GM06990 (cell line): ENCODE measurements around the gene SYTL1.

Source experiments
- DNase-seq: peaks from one replicate; pipeline ENCODE4 v3.0.0-alpha.2; 2011; ENCODE audit not compliant: insufficient read length; ENCODE audit errors: extremely low read depth
- H3K27me3 ChIP-seq: replicated peaks from 2 replicates; pipeline ENCODE4 v1.6.0; 2011; ENCODE audit warnings: low read length; ENCODE audit not compliant: control insufficient read depth, insufficient read depth
- H3K36me3 ChIP-seq: 2 replicates; pipeline ENCODE4 v1.5.1; 2011; ENCODE audit warnings: low read length; ENCODE audit not compliant: control insufficient read depth, insufficient read depth
- H3K4me3 ChIP-seq: replicated peaks from 2 replicates; pipeline ENCODE4 v1.5.1; 2011; ENCODE audit warnings: low read depth, mild to moderate bottlenecking, control low read depth, low read length
- TF ChIP-seq, protein P1 (sequence below): IDR thresholded peaks from 2 replicates; pipeline ENCODE4 v1.5.1; 2011; ENCODE audit warnings: low read length, control low read depth, mild to moderate bottlenecking, inconsistent platforms; ENCODE audit not compliant: insufficient read depth, poor library complexity, severe bottlenecking

Gene SYTL1

DNA sequence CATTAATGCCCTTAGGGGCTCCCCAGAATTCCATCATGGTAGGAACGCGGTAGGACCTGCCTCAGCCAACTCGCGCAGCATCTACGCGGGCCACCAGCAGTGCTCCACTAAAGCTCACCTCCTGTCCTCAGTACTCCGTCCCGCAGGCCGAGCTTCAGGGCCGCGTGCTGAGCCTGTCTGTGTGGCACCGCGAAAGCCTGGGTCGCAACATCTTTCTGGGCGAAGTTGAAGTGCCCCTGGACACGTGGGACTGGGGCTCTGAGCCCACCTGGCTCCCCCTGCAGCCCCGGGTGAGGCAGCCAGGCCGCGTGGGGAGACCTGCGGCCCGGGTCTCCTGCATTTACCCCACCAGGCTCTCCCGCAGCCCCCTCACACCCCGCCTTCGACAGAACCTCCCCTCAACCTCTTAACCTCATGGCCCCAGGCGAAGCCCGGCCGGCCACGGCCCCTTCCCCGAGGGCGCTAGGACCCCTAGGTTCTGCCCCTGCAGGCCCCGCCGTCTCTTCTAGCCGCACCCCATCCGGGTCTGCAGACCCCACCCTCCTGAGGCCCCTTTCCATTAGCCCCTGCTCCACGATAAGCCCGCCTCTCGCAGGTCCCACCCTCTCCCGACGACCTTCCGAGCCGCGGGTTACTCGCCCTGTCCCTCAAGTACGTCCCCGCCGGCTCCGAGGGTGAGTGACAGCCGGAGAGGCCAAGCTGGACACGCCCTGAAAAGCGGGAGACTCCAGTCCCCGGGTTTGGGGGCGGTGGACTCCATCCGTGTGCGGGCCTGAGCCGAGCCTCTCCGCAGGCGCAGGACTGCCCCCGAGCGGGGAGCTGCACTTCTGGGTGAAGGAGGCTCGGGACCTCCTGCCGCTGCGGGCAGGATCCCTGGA is 9.1 kb downstream of the SYTL1 start:
- no peaks in the 10 kb centered on the region for H3K27me3 ChIP-seq
- DNase-seq, result no peak
- H3K36me3 ChIP-seq, result peaks cover 6% of the 10 kb centered on the region
- H3K4me3 ChIP-seq, result no peak overlapping the region
- TF ChIP-seq, protein P1, sequence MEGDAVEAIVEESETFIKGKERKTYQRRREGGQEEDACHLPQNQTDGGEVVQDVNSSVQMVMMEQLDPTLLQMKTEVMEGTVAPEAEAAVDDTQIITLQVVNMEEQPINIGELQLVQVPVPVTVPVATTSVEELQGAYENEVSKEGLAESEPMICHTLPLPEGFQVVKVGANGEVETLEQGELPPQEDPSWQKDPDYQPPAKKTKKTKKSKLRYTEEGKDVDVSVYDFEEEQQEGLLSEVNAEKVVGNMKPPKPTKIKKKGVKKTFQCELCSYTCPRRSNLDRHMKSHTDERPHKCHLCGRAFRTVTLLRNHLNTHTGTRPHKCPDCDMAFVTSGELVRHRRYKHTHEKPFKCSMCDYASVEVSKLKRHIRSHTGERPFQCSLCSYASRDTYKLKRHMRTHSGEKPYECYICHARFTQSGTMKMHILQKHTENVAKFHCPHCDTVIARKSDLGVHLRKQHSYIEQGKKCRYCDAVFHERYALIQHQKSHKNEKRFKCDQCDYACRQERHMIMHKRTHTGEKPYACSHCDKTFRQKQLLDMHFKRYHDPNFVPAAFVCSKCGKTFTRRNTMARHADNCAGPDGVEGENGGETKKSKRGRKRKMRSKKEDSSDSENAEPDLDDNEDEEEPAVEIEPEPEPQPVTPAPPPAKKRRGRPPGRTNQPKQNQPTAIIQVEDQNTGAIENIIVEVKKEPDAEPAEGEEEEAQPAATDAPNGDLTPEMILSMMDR, result no peak

DNA sequence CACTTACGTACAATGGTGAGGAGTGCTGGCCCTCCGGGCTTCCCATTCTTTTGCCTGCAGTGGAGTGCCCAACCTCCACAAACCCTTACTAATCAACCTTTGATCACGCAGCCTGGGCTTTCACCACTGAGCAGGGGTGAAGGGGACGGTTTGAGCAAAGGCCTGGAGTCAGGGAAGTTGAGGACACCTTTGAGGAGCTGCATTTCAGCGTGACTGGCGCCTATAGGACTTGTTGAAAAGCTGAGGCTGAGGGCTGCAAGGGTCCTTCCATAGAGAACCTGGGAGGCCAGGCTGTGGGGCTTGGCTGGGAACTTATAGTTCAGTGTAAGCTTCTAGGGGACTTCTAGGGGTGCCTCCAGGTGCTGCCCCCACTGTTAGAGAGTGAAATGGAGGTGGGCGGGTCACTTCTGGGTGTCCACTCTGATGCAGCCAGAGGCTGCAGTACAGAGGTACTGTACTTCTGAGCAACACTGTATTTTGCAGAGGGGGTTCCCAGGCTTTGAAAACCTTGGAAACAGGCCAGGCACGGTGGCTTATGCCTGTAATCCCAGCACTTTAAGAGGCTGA is 9.8 kb downstream of the SYTL1 start:
- DNase-seq, result no peak
- Histone ChIP-seq H3K36me3 (peaks cover 6% of the 10 kb centered on the region), H3K4me3 (no peak overlapping the region), H3K27me3 (no peaks in the 10 kb centered on the region)
- TF ChIP-seq, protein P1, result no peak

DNA sequence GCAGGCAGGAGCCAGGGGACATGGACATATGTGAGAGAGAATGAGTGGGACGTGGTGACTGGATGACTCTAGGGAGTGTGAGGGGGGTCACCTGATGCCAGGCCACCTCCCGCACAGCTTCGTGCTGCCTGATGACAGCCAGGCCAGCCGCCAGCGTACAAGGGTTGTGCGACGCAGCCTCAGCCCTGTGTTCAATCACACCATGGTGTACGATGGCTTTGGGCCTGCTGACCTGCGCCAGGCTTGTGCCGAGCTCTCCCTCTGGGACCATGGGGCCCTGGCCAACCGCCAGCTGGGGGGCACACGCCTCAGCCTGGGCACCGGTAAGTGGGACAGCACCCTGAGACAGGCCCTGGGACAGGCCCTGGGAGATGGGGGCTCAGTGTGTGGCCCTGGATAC is 11.3 kb downstream of the SYTL1 start:
- Histone ChIP-seq H3K27me3 (no peaks in the 10 kb centered on the region), H3K4me3 (no peak overlapping the region), H3K36me3 (peaks cover 6% of the 10 kb centered on the region)
- DNase-seq, result no peak
- TF ChIP-seq, protein P1, result no peak

- DNase-seq, result no peak
- Histone ChIP-seq H3K4me3 (no peak overlapping the region), H3K27me3 (no peaks in the 10 kb centered on the region), H3K36me3 (peaks cover 6% of the 10 kb centered on the region)
- TF ChIP-seq, protein P1, result no peak
Observed at GRCh38 chr1:27353629-27354028, 11.8 kb downstream of the SYTL1 start.

DNA sequence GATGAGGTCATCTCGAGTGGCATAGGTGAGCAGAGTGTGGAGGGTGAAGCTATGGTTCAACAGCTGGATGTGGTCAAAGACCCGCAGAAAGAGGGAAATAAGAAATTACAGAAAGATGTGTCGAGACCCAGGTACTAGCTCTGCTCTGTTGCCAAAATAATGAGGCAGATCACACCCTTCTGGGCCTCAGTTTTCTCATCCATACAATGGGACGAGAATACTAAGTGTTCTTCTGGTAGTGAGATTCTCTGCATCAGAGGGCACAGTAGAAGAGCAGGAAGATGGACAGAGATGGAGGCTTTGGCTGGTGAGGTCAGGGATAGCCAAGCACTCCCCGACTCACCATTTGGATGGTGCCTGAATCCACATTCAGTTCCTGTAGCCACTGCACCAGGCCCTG is 13.9 kb downstream of the SYTL1 start:
- Histone ChIP-seq H3K27me3 (no peaks in the 10 kb centered on the region), H3K36me3 (no peaks in the 10 kb centered on the region; the same call in none of the 2 replicates), H3K4me3 (no peak overlapping the region; the same call in 1 of the 2 replicates)
- no peak for DNase-seq
- TF ChIP-seq, protein P1, result no peak
